HL-60 (cell line): ENCODE measurements around the gene GJB5.

Experiments
- DNase-seq, 2 experiments: peaks; one replicate each; pipeline ENCODE4 v3.0.0-alpha.2; 2010 to 2020; ENCODE audit warnings: low read depth in 1 of 2, low spot score in 1 of 2
- H3K27ac ChIP-seq: fragments of 250-450 bp; sonication (Bioruptor Pico); replicated peaks from 2 replicates; pipeline ENCODE4 v1.5.1; 2020; ENCODE audit warnings: mild to moderate bottlenecking, moderate library complexity
- H3K27me3 ChIP-seq: fragments of 250-450 bp; sonication (Bioruptor Pico); 2 replicates; pipeline ENCODE4 v1.5.1; 2021; ENCODE audit warnings: mild to moderate bottlenecking, moderate library complexity; ENCODE audit not compliant: insufficient read depth, poor library complexity, severe bottlenecking
- H3K4me3 ChIP-seq: replicated peaks from 2 replicates; pipeline ENCODE4 v1.5.1; 2011; ENCODE audit warnings: mild to moderate bottlenecking, control low read depth, low read length; ENCODE audit not compliant: insufficient read depth
- CTCF ChIP-seq: IDR thresholded peaks from one replicate; pipeline ENCODE4 v1.5.1; 2011; ENCODE audit warnings: low read length, control low read depth, inconsistent platforms; ENCODE audit not compliant: insufficient read depth
- GABPA ChIP-seq: IDR thresholded peaks from 2 replicates; pipeline ENCODE4 v1.6.1; 2012; ENCODE audit warnings: low read depth
- POLR2AphosphoS5 ChIP-seq: IDR thresholded peaks from 2 replicates; pipeline ENCODE4 v1.6.1; 2012; ENCODE audit warnings: low read depth
- REST ChIP-seq: IDR thresholded peaks from 2 replicates; pipeline ENCODE4 v1.6.1; 2012; ENCODE audit warnings: low read depth; ENCODE audit not compliant: insufficient replicate concordance
- SPI1 ChIP-seq: IDR thresholded peaks from 2 replicates; pipeline ENCODE4 v1.6.1; 2012; ENCODE audit warnings: low read depth, mild to moderate bottlenecking, borderline replicate concordance

GJB5 gene

GRCh38 chr1:34713443-34713842 is 41.4 kb upstream of the GJB5 start:
- no peaks in the 10 kb centered on the region for H3K27me3 ChIP-seq
- no peak for TF ChIP-seq CTCF
- no peak for TF ChIP-seq GABPA
- TF ChIP-seq SPI1, result no peak
- TF ChIP-seq POLR2AphosphoS5, result no peak
- no peak for TF ChIP-seq REST
- no peak overlapping the region for H3K4me3 ChIP-seq
- H3K27ac ChIP-seq, result no peak overlapping the region
- no peak for DNase-seq

- DNase-seq, result no peak
- TF ChIP-seq CTCF (no peak), GABPA (no peak), SPI1 (no peak), POLR2AphosphoS5 (no peak), REST (no peak)
- no peak overlapping the region for H3K4me3 ChIP-seq
- no peak overlapping the region for H3K27ac ChIP-seq
- H3K27me3 ChIP-seq, result no peaks in the 10 kb centered on the region
Measured at GRCh38 chr1:34714386-34714785, 40.5 kb upstream of the GJB5 start.

- no peak for DNase-seq
- TF ChIP-seq POLR2AphosphoS5 (no peak), REST (no peak), CTCF (no peak), SPI1 (no peak), GABPA (no peak)
- no peak overlapping the region for H3K27ac ChIP-seq
- no peak overlapping the region for H3K4me3 ChIP-seq
- no peaks in the 10 kb centered on the region for H3K27me3 ChIP-seq
Measured at GRCh38 chr1:34715139-34715538, 39.7 kb upstream of the GJB5 start.
